HepG2 (cell line): ENCODE measurements around the gene CADM1. TPM values are rescaled to one million over a fixed set of nuclear protein-coding genes. Genes with fewer than 3 reads are reported as not detected.

Experiments used
- ATAD3A ChIP-seq: sonication (generic); formaldehyde crosslinking; IDR thresholded peaks from 2 replicates; pipeline ENCODE4 v1.4.0; 2020; ENCODE audit warnings: missing genetic modification reagents
- BCL6 ChIP-seq: IDR thresholded peaks from 2 replicates; pipeline ENCODE4 v1.6.1; 2016; ENCODE audit warnings: missing genetic modification reagents, missing compliant biosample characterization
- DNMT3B ChIP-seq: conservative IDR thresholded peaks from 2 replicates; pipeline ENCODE4 v1.6.1; 2016; ENCODE audit warnings: missing biosample characterization, control low read depth
- ELF4 ChIP-seq: sonication (generic); formaldehyde crosslinking; IDR thresholded peaks from 2 replicates; pipeline ENCODE4 v1.5.0; 2020; ENCODE audit warnings: missing genetic modification reagents, mild to moderate bottlenecking, moderate library complexity, borderline replicate concordance
- ETV6 ChIP-seq: sonication (generic); formaldehyde crosslinking; conservative IDR thresholded peaks from 2 replicates; pipeline ENCODE4 v1.4.0; 2020; ENCODE audit warnings: missing genetic modification reagents
- HOXA7 ChIP-seq: sonication (generic); formaldehyde crosslinking; IDR thresholded peaks from 2 replicates; pipeline ENCODE4 v1.8.1; 2022; ENCODE audit warnings: mild to moderate bottlenecking, missing genetic modification reagents, moderate library complexity
- IKZF4 ChIP-seq: sonication (generic); formaldehyde crosslinking; IDR thresholded peaks from 2 replicates; pipeline ENCODE4 v1.5.1; 2020; ENCODE audit warnings: borderline replicate concordance, mild to moderate bottlenecking, low read depth, missing genetic modification reagents; ENCODE audit errors: not compliant biosample characterization
- MATR3 ChIP-seq: sonication (generic); formaldehyde crosslinking; IDR thresholded peaks from 2 replicates; pipeline ENCODE4 v1.4.0; 2020; ENCODE audit warnings: missing genetic modification reagents
- MED13 ChIP-seq: sonication (generic); formaldehyde crosslinking; IDR thresholded peaks from 2 replicates; pipeline ENCODE4 v1.5.0; 2020; ENCODE audit warnings: missing genetic modification reagents
- MLLT10 ChIP-seq: sonication (generic); formaldehyde crosslinking; IDR thresholded peaks from 2 replicates; pipeline ENCODE4 v1.4.0; 2020; ENCODE audit warnings: missing genetic modification reagents
- NFE2L1 ChIP-seq: sonication (generic); formaldehyde crosslinking; IDR thresholded peaks from 2 replicates; pipeline ENCODE4 v1.4.0; 2020; ENCODE audit warnings: missing genetic modification reagents, mild to moderate bottlenecking, borderline replicate concordance
- NFIB ChIP-seq: sonication (generic); formaldehyde crosslinking; IDR thresholded peaks from 2 replicates; pipeline ENCODE4 v1.9.0; 2021; ENCODE audit warnings: missing genetic modification reagents, mild to moderate bottlenecking, borderline replicate concordance
- RCOR2 ChIP-seq: IDR thresholded peaks from 2 replicates; pipeline ENCODE4 v1.6.1; 2016; ENCODE audit warnings: missing biosample characterization, missing genetic modification reagents
- ZNF124 ChIP-seq: sonication (generic); formaldehyde crosslinking; IDR thresholded peaks from 2 replicates; pipeline ENCODE4 v1.4.0; 2020; ENCODE audit warnings: missing genetic modification reagents
- ZNF18 ChIP-seq: sonication (generic); formaldehyde crosslinking; IDR thresholded peaks from 2 replicates; pipeline ENCODE4 v1.8.0; 2022; ENCODE audit warnings: mild to moderate bottlenecking, missing genetic modification reagents; ENCODE audit not compliant: insufficient replicate concordance
- ZNF33B ChIP-seq: sonication (generic); formaldehyde crosslinking; IDR thresholded peaks from 2 replicates; pipeline ENCODE4 v1.5.1; 2020; ENCODE audit warnings: mild to moderate bottlenecking, missing genetic modification reagents
- ZNF354B ChIP-seq: sonication (generic); formaldehyde crosslinking; IDR thresholded peaks from 2 replicates; pipeline ENCODE4 v1.8.0; 2022; ENCODE audit warnings: mild to moderate bottlenecking, missing genetic modification reagents
- ZNF607 ChIP-seq: sonication (generic); formaldehyde crosslinking; IDR thresholded peaks from 2 replicates; pipeline ENCODE4 v1.5.1; 2020; ENCODE audit warnings: missing genetic modification reagents, mild to moderate bottlenecking, borderline replicate concordance
- ZNF652 ChIP-seq: IDR thresholded peaks from 2 replicates; pipeline ENCODE4 v1.6.1; 2016; ENCODE audit warnings: low read depth, borderline replicate concordance
- ZNF781 ChIP-seq: sonication (generic); formaldehyde crosslinking; IDR thresholded peaks from 2 replicates; pipeline ENCODE4 v1.5.1; 2020; ENCODE audit warnings: borderline replicate concordance, mild to moderate bottlenecking, missing genetic modification reagents; ENCODE audit errors: not compliant biosample characterization
- ZNF788 ChIP-seq: sonication (generic); formaldehyde crosslinking; IDR thresholded peaks from 2 replicates; pipeline ENCODE4 v1.5.0; 2020; ENCODE audit warnings: mild to moderate bottlenecking, missing genetic modification reagents, borderline replicate concordance
- polyA plus RNA-seq, 8 experiments: library from polyadenylated mRNA; depleted of rRNA in 3 of 8; stranded (reverse) in 7 of 8; unstranded in 1 of 8; fragments of >200 nt; fragmentation: Illumina TruSeq in 4 of 8; extraction: Trizol in 4 of 8; gene quantifications; 2 replicates each; pipeline versions ENCODE4 v1.2.1 to v1.2.3, GENCODE V29; 2011 to 2016; ENCODE audit warnings: low read depth in 4 of 8, missing spikeins in 1 of 8, mixed read lengths in 1 of 8; ENCODE audit not compliant: insufficient read depth in 1 of 8
- total RNA-seq, 5 experiments: library from RNA; depleted of rRNA; stranded (reverse); fragments of >200 nt; fragmentation: Illumina TruSeq; extraction: Trizol; gene quantifications; 2 replicates each; pipeline ENCODE4 v1.2.3, GENCODE V29; 2016; ENCODE audit warnings: low read depth in 1 of 5
- TF ChIP-seq, protein P1 (sequence below): sonication (generic); formaldehyde crosslinking; IDR thresholded peaks from 2 replicates; pipeline ENCODE4 v1.8.1; 2022; ENCODE audit warnings: low read depth, mild to moderate bottlenecking, missing genetic modification reagents
- TF ChIP-seq, protein P2 (sequence below): sonication (generic); formaldehyde crosslinking; IDR thresholded peaks from 2 replicates; pipeline ENCODE4 v1.8.1; 2023; ENCODE audit warnings: missing genetic modification reagents, mild to moderate bottlenecking, borderline replicate concordance
- TF ChIP-seq, protein P3 (sequence below): sonication (generic); formaldehyde crosslinking; IDR thresholded peaks from 2 replicates; pipeline ENCODE4 v1.4.0; 2020; ENCODE audit warnings: missing genetic modification reagents

CADM1 gene
- total and polyA plus RNA-seq, 2 of the 13 experiments (the other 11 are each of a cell fraction or from before 2014, with no cell fraction given): 71.3 to 122 TPM

GRCh38 chr11:115525531-115526006, 21.4 kb upstream of the CADM1 start (continued):
- no peak for TF ChIP-seq ZNF652 (CRISPR knock-in tag)
- TF ChIP-seq ZNF354B (CRISPR knock-in tag): no peak
- no peak for TF ChIP-seq ETV6 (CRISPR knock-in tag)
- TF ChIP-seq ATAD3A (CRISPR knock-in tag): no peak
- TF ChIP-seq BCL6 (CRISPR knock-in tag): no peak
- TF ChIP-seq, protein P1, sequence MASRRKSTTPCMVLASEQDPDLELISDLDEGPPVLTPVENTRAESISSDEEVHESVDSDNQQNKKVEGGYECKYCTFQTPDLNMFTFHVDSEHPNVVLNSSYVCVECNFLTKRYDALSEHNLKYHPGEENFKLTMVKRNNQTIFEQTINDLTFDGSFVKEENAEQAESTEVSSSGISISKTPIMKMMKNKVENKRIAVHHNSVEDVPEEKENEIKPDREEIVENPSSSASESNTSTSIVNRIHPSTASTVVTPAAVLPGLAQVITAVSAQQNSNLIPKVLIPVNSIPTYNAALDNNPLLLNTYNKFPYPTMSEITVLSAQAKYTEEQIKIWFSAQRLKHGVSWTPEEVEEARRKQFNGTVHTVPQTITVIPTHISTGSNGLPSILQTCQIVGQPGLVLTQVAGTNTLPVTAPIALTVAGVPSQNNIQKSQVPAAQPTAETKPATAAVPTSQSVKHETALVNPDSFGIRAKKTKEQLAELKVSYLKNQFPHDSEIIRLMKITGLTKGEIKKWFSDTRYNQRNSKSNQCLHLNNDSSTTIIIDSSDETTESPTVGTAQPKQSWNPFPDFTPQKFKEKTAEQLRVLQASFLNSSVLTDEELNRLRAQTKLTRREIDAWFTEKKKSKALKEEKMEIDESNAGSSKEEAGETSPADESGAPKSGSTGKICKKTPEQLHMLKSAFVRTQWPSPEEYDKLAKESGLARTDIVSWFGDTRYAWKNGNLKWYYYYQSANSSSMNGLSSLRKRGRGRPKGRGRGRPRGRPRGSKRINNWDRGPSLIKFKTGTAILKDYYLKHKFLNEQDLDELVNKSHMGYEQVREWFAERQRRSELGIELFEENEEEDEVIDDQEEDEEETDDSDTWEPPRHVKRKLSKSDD (CRISPR knock-in tag): no peak
- no peak for TF ChIP-seq MATR3
- no peak for TF ChIP-seq NFIB
- TF ChIP-seq ZNF124 (CRISPR knock-in tag): no peak
- no peak for TF ChIP-seq ZNF607 (CRISPR knock-in tag)
- no peak for TF ChIP-seq ZNF781 (CRISPR knock-in tag)
- TF ChIP-seq MED13: no peak
- TF ChIP-seq, protein P2, sequence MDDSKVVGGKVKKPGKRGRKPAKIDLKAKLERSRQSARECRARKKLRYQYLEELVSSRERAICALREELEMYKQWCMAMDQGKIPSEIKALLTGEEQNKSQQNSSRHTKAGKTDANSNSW (CRISPR knock-in tag): no peak
- no peak for TF ChIP-seq NFE2L1 (CRISPR knock-in tag)
- TF ChIP-seq HOXA7 (CRISPR knock-in tag): no peak
- TF ChIP-seq IKZF4 (CRISPR knock-in tag): no peak
- TF ChIP-seq DNMT3B: no peak
- no peak for TF ChIP-seq ZNF18
- no peak for TF ChIP-seq ZNF788
- TF ChIP-seq ELF4 (CRISPR knock-in tag): no peak
- TF ChIP-seq MLLT10: no peak
- TF ChIP-seq ZNF33B (CRISPR knock-in tag): no peak
- TF ChIP-seq, protein P3, sequence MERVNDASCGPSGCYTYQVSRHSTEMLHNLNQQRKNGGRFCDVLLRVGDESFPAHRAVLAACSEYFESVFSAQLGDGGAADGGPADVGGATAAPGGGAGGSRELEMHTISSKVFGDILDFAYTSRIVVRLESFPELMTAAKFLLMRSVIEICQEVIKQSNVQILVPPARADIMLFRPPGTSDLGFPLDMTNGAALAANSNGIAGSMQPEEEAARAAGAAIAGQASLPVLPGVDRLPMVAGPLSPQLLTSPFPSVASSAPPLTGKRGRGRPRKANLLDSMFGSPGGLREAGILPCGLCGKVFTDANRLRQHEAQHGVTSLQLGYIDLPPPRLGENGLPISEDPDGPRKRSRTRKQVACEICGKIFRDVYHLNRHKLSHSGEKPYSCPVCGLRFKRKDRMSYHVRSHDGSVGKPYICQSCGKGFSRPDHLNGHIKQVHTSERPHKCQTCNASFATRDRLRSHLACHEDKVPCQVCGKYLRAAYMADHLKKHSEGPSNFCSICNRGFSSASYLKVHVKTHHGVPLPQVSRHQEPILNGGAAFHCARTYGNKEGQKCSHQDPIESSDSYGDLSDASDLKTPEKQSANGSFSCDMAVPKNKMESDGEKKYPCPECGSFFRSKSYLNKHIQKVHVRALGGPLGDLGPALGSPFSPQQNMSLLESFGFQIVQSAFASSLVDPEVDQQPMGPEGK (CRISPR knock-in tag): no peak
- no peak for TF ChIP-seq RCOR2 (CRISPR knock-in tag)
